Middle frontal gyrus (tissue), 1 donor: ENCODE results near the gene LRP1.

Source experiments
- DNase-seq: peaks from one replicate; pipeline ENCODE4 v3.0.0-alpha.2; 2015; ENCODE audit warnings: low spot score; ENCODE audit errors: extremely low spot score

Gene LRP1

DNA sequence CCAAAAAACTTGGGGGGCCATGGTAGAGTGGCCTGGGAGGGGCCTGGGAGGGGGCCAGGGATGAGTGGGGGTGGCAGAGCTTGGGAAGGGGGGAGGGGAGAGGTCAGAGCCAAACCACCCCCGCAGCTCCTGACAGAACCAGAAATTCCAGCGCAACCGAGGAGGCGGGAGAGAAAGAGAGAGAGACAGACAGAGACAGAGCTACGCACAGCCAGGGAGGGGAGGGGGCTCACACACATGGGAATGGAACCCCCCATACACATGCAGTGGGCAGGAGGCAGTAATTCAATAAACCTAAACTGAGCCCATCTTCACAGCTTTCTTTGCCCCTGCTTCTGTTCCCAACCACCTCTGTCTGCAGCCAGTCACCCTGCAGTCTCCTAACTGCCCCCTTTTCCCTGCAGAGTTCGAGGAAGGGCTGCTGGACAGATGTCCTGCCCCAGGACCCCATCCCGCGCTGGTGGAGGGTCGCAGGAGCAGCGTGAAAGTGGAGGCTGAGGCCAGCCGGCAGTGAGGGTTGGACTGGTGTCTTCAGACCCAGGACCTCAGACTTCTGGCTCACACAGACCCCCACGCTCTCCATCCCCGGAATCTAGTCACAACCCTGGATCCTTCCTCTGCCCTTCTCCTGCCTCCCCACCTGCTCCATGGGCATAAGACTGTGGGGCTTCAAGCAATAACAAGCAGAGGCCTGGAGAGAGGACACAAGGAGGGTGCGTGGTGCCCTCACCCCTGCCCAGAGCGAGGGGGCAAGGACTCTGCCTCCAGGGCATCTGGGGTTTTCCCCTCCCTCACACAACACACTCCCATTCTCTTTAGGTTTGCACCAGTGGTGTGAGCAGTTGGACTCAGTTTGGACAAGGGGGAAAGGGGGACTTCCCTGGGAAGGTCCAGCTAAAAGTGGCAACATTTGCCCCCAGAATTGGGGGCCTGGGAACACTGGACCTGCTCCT lies 33.8 kb upstream of the LRP1 start:
- DNase-seq = no peak

GRCh38 chr12:57095440-57095839 lies 32.8 kb upstream of the LRP1 start:
- DNase-seq = no peak

DNA sequence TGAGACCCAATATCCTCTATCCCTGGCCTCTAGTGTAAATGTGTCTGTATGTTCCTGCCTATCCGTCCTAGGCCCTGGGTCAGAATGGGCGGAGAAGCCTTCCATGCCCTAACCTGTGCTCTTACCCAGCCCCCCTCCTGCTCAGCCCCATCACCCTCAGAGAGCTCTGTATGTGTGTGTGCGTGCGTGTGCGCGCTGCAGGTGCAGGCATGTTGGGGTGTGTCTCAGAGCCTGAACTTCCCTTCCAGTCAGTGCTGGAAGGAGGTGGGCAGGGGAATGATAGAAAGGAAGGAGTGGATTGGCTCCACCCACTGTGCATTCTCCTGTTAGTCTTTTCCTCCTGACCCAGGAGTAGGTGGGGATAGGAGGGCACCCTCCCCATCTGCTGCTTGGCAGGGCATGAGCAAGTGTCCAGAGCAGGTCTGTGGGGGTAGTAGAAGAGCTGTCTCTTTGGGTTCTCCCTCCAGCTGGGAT lies 32.1 kb upstream of the LRP1 start:
- DNase-seq = no peak

GRCh38 chr12:57096748-57097553 lies 31.3 kb upstream of the LRP1 start:
- no peak for DNase-seq

GRCh38 chr12:57097554-57097835 lies 30.8 kb upstream of the LRP1 start:
- DNase-seq = no peak

DNA sequence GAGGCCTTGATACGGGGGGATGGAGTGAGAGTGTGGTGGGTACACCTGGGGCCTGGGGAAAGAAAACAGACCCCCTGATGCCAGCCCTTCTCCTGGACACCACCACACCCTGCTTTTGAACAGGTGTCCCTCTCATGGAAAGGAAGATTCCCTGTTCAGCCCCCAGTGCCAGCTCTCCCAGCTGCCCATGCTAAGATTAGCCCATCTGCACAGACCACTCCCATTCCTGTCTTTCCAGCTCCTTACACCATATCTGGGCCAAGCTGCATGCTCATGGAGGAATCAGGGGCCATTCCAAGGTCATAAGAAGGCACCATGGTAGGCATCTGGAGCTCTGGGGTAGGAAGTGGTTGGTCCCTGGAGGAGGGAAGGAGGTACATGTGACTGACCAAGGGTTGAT lies 29.7 kb upstream of the LRP1 start:
- DNase-seq = no peak

GRCh38 chr12:57099047-57099714 lies 29.1 kb upstream of the LRP1 start:
- no peak for DNase-seq

- no peak for DNase-seq
Measured at GRCh38 chr12:57099766-57100165, 28.5 kb upstream of the LRP1 start.

DNA sequence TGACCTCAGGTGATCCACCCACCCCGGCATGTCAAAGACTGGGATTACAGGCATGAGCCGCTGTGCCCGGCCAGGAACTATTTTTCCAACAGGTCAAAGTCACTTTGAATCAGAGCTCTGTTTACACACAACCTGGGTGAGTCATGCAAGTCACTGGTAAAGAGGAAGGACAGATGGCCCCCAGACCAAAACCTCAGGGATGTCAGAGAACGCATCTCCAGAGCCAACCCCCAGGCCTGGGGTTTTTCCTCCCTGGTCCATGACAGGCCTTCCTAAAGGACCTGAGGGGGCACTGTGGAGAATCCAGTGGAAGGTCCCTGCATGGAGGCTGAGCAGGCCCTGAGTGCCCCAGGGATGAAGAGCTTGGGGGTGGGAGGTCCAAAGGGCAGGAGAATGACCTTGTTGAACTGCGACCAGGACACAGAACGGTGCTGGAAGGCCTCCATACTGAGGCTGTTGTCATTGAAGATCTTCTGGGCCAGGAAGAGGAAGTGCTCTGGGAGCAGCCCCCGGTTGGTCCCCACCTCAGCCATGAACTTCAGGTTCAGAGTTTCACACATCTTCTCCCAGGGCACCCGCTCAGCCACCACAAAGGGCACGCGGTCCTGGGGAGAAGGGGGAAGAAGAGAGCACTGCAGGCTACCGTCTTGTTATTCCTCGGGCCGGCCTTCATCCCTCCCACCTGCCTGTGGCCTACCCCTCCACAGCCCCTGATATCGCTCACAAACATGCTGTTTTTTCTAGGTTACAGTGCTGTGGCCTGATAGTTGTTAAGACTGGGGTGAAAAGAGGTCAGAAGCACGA lies 26.2 kb upstream of the LRP1 start:
- DNase-seq = no peak

GRCh38 chr12:57103856-57104255 lies 24.4 kb upstream of the LRP1 start:
- DNase-seq = no peak

DNA sequence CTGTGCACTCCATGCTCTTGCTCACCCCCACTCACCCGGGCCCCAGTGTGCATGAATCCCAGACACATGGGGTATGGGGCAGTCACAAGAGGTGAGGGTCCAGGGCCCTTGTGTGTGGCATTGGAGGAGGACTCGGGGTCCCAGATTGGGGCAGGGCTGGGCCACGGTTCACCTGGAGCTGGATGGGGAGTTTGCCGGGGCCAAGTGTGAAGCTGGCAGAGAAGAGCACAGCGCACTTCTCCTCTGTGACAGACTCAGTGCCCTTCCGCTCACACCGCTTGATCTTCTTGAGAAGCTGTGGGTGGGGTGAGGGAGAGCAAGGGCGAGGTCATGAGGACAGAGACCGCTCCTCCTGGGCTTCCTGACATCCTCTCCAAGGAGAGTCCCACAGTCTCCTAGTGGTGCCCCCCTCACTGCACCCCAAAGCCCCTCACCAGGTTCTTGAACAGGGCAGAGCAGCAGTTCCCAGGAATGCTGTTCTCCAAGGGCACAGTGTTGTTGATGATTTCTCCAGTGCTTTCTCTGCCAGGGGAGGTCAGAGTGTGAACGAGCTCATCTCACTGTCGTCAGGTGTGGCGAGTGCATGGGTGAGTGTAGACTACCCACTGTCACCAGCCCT lies 23.9 kb upstream of the LRP1 start:
- no peak for DNase-seq

DNA sequence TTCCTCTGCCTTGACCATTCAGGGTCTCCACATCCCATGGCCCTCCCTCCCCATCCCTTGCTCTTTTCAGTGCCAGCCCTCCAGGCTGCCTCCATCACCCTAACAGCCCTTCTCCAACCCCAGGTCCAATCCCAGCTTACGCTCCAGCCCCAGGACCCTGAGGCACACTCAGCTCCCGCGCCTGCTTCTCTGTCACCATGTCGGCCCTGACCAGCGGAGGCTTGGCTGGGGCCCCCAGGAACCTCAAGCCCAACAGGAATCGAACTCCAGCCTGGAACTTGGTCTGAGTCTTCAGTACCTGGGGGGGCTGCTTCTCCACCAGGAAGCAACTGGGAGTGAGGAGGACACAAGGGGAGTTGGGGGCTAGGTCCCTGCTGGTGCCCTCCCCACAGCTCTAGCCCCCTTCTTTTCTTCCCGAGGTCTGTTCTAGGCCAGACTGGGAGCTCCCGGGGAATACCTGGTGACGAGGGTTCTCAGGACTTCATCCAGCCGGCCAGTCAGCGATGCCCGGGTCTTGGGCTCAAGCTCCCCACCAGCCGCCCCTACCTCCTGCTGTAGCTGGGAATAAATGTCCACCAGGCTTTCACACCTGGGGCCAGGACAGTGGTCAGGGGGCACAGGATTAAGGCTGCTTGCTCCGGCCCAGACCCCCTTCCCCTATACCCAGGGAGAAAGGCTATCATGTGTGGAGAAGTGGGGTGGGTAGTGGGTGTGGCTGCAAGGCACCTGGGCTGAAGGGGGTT lies 23.1 kb upstream of the LRP1 start:
- no peak for DNase-seq

DNA sequence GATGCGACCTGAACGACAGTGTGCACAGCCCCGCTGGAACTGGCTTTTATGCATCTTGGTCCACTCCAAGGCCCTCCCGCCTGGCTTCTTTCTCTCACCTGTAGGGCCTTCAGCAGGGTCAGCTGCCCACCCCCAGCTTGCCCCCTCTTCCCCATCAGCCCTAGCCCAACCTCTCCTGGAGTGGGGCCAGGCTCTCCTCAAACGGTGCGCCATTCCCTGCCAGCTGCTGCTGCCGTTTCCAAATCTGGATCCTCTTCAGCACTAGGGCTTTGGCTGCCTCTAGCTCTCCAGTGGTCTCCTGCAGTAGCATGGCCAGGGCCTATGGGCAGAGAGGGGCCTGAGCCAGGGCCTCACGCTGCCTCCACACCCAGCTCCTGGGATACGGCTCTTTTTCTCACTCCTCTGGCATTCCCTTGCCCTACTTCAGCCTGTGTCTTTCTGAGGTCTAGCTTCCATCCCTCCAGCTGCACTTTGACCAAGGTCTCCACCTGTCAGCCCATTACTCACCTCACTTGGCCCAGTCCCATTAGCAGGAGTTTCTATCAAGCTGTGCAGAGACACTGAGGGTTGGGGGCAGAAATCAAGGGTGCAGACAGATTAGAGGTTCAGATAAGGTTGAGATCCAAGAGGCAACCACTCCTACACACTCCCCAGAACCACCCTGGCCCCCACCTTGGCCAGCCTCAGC lies 22.1 kb upstream of the LRP1 start:
- DNase-seq = no peak

- no peak for DNase-seq
Measured at GRCh38 chr12:57107456-57108155, 20.7 kb upstream of the LRP1 start.

DNA sequence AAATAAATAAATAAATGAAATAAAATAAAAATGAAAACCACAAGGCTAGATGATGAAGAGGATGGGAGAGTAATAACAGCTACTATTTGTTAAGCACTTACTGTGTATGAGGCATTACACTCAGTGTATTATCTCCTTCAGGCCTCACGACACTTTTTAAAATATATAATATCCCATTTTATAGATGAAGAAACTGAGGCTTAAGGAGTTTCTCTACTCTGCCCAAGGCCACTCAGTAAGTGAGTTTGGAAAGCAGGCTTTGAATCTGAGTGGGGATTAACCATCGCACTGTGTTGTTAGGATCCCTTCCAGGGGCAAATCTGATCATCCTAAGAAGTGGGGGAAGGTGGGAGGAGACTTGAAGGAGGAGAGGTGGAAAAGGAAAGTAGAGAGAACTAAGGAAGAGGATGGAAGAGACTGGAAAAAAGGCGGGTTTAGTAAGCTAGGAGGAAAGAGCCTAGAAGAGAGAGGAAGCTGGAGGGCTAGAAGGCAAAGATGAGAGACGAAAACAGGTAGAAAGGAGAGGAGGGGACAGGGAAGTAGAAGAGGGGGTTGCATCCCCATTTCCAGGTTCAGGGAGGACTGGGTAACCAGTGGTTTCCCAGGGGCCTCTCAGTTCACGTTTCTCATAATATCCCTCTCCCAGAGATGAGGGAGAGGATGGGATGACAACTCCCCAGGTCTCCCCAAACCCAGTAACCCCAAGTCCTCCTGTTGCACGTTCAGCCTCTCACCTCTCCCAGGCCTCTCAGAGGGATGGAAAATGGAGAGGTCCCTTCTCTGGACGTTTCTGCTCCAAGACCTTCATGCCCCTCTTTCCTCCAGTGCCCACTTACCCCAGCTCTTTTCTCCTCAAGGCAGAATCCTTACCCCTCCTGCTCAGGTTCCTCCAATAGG lies 18.8 kb upstream of the LRP1 start:
- no peak for DNase-seq

- DNase-seq = no peak
Measured at GRCh38 chr12:57110104-57111030, 17.9 kb upstream of the LRP1 start.
